ENCODE measurements around the gene OR12D3.
"Not testable (repeated sequence)": the region's sequence is repeated elsewhere in the genome, so short reads cannot be mapped to it uniquely, and the experiment has no call there.

OR12D3 gene

GRCh38 chr6:29375191-29375590 is at the start of gene OR12D3:
TSS of gene OR12D3 (minus strand) at chr6:29375291. CDS start at chr6:29375287, 4 bp downstream.
- no peak for DNase-seq

GRCh38 chr6:29424575-29424974 is 49.5 kb upstream of the OR12D3 start:
- no peak for DNase-seq

- DNase-seq, result no peak
These were observed 49.1 kb upstream of the OR12D3 start for GRCh38 chr6:29424168-29424567.

GRCh38 chr6:29419516-29419915 is 44.4 kb upstream of the OR12D3 start:
- DNase-seq, result no peak

- DNase-seq, result no peak
These were observed 39.5 kb upstream of the OR12D3 start, which contains the start of gene OR12D1 for GRCh38 chr6:29414588-29414987. TSS of gene OR12D1 (plus strand) at chr6:29414928.

- no peak for DNase-seq
These were observed 28.7 kb upstream of the OR12D3 start for GRCh38 chr6:29403801-29404200.

GRCh38 chr6:29399525-29399924 is 24.4 kb upstream of the OR12D3 start:
- DNase-seq, result no peak

- DNase-seq, result no peak
These were observed 20.2 kb upstream of the OR12D3 start, which contains the start of gene OR12D2 for GRCh38 chr6:29395331-29395730. TSS of gene OR12D2 (plus strand) at chr6:29395631. CDS start at chr6:29396700, 1,069 bp downstream.

- DNase-seq, result no peak
These were observed 13.4 kb upstream of the OR12D3 start for GRCh38 chr6:29388533-29388932.

- DNase-seq, result no peak
These were observed 912 bp upstream of the OR12D3 start for GRCh38 chr6:29376003-29376402.

GRCh38 chr6:29368765-29369164 is 6.3 kb downstream of the OR12D3 start, which contains the start of gene OR5V1:
TSS of gene OR5V1 (minus strand) at chr6:29368865. CDS start at chr6:29356195, 12,670 bp downstream.
- DNase-seq, result no peak

GRCh38 chr6:29355603-29356002 is 19.5 kb downstream of the OR12D3 start:
- no peak for DNase-seq

- DNase-seq, result no peak
These were observed 20.1 kb downstream of the OR12D3 start for GRCh38 chr6:29354980-29355379.

GRCh38 chr6:29349348-29349747 is 25.7 kb downstream of the OR12D3 start:
- DNase-seq, result not testable (repeated sequence)

GRCh38 chr6:29345380-29345779 is 29.7 kb downstream of the OR12D3 start:
- DNase-seq, result no peak

- DNase-seq, result no peak
These were observed 38.8 kb downstream of the OR12D3 start for GRCh38 chr6:29336269-29336668.

GRCh38 chr6:29332676-29333075 is 42.4 kb downstream of the OR12D3 start:
- DNase-seq, result no peak

- DNase-seq, result no peak
These were observed 49.3 kb downstream of the OR12D3 start for GRCh38 chr6:29325777-29326176.
